Measurements from ENCODE around the gene LTBR. TPM values are rescaled to one million over a fixed set of nuclear protein-coding genes. Genes with fewer than 3 reads are reported as not detected.
"Not testable (repeated sequence)": the region's sequence is repeated elsewhere in the genome, so short reads cannot be mapped to it uniquely, and the experiment has no call there.

The LTBR gene
- total RNA-seq (10 to 100 TPM; 37.6 to 54.2 (median 40.3) TPM), polyA plus RNA-seq (30.8 TPM)
- long read RNA-seq, donor 1, transcript LTBR-201 (10 exons, 2,260 nt) = major isoform, 49 of 75 reads
- long read RNA-seq, donor 1, partial matches to known transcripts = 17 of 75 reads
- long read RNA-seq, donor 1, other reads (novel, unspliced or antisense) = 9 of 75 reads
- long read RNA-seq, donor 2, transcript LTBR-201 (10 exons, 2,260 nt) = major isoform, 21 of 29 reads
- long read RNA-seq, donor 2, partial matches to known transcripts = 3 of 29 reads
- long read RNA-seq, donor 2, other reads (novel, unspliced or antisense) = 3 of 29 reads
- long read RNA-seq, donor 3, transcript LTBR-208 (4 exons, 583 nt) = minor isoform, 6 of 249 reads
- long read RNA-seq, donor 3, transcript LTBR-201 (10 exons, 2,260 nt) = major isoform, 125 of 249 reads
- long read RNA-seq, donor 3, partial matches to known transcripts = 82 of 249 reads
- long read RNA-seq, donor 3, other reads (novel, unspliced or antisense) = 34 of 249 reads
- long read RNA-seq, donor 4, transcript LTBR-201 (10 exons, 2,260 nt) = major isoform, 19 of 27 reads
- long read RNA-seq, donor 4, partial matches to known transcripts = 2 of 27 reads
- long read RNA-seq, donor 4, other reads (novel, unspliced or antisense) = 5 of 27 reads

- no peaks in the 10 kb centered on the region for H3K27me3 ChIP-seq (ENCODE audit: control insufficient read depth, insufficient read depth)
- intact Hi-C loops (cut with DNase I) = loop anchor here (5.0 to 10.0 kb wide), 3 partner anchors 42 to 49 kb away; partner anchors contain the start of gene TNFRSF1A (in 1 of the 4)
- peak within 1 kb of the TSS; percentile 57 for H3K4me3 ChIP-seq (ENCODE audit: low read length)
- 8% methylated on average over 60 of the region's 62 CpGs for WGBS
- DNase-seq (peak; percentile 98 to 99 (median 99)), ATAC-seq (peak; percentile 97 to 98)
- H3K4me1 ChIP-seq (ENCODE audit: control insufficient read depth, insufficient read depth, low read length) = peaks cover 12% of the 10 kb centered on the region
- H3K9me3 ChIP-seq (ENCODE audit: control insufficient read depth, low read length) = no peaks in the 10 kb centered on the region
- peak within 1 kb of the TSS; percentile 90 for H3K27ac ChIP-seq (ENCODE audit: low read length)
Measured at GRCh38 chr12:6383572-6384498, at the start of gene LTBR. LTBR (plus strand) TSS chr12:6384162; CDS start chr12:6384359, 197 bp downstream.

GRCh38 chr12:6334359-6334758 is 49.6 kb upstream of the LTBR start:
- intact Hi-C loops (cut with DNase I) = loop anchor here in 1 of 4 donors (10.0 kb wide), 1 partner anchor 50 kb away; the partner anchor contains the start of gene LTBR
- Histone ChIP-seq H3K4me3 (ENCODE audit: low read length) (no peak overlapping the region), H3K9me3 (ENCODE audit: control insufficient read depth, low read length) (no peaks in the 10 kb centered on the region), H3K4me1 (ENCODE audit: control insufficient read depth, insufficient read depth, low read length) (peaks cover 20% of the 10 kb centered on the region), H3K27me3 (ENCODE audit: control insufficient read depth, insufficient read depth) (no peaks in the 10 kb centered on the region), H3K27ac (ENCODE audit: low read length) (peak overlapping the region; percentile 90)
- peak in 1 of 3 donors; percentile 10 for DNase-seq
- WGBS = 64% methylated on average over 5 of the region's 5 CpGs
- no peak for ATAC-seq

GRCh38 chr12:6334940-6335450 is 49.0 kb upstream of the LTBR start:
- intact Hi-C loops (cut with DNase I) = loop anchor here in 3 of 4 donors (5.0 to 10.0 kb wide), 2 partner anchors 47 to 50 kb away; partner anchors contain the start of gene LTBR (in 3 of the 3)
- Histone ChIP-seq H3K4me3 (ENCODE audit: low read length) (peak overlapping the region; percentile 33), H3K27ac (ENCODE audit: low read length) (peak overlapping the region; percentile 90), H3K27me3 (ENCODE audit: control insufficient read depth, insufficient read depth) (no peaks in the 10 kb centered on the region), H3K9me3 (ENCODE audit: control insufficient read depth, low read length) (no peaks in the 10 kb centered on the region), H3K4me1 (ENCODE audit: control insufficient read depth, insufficient read depth, low read length) (peaks cover 20% of the 10 kb centered on the region)
- DNase-seq (peak in 2 of 3 donors; percentile 40 to 50), ATAC-seq (no peak)
- WGBS = 36% methylated on average over 13 of the region's 13 CpGs

GRCh38 chr12:6335451-6336078 is 48.4 kb upstream of the LTBR start:
- WGBS = 3% methylated on average over 11 of the region's 11 CpGs
- ATAC-seq (peak; percentile 34 to 57), DNase-seq (peak; percentile 83 to 87 (median 87))
- Histone ChIP-seq H3K27ac (ENCODE audit: low read length) (peak overlapping the region; percentile 90), H3K4me1 (ENCODE audit: control insufficient read depth, insufficient read depth, low read length) (peaks cover 20% of the 10 kb centered on the region), H3K27me3 (ENCODE audit: control insufficient read depth, insufficient read depth) (no peaks in the 10 kb centered on the region), H3K4me3 (ENCODE audit: low read length) (peak overlapping the region; percentile 33), H3K9me3 (ENCODE audit: control insufficient read depth, low read length) (no peaks in the 10 kb centered on the region)
- intact Hi-C loops (cut with DNase I) = loop anchor here in 3 of 4 donors (5.0 to 10.0 kb wide), 2 partner anchors 47 to 49 kb away; partner anchors contain the start of gene LTBR (in 3 of the 3)

GRCh38 chr12:6336079-6336888 is 47.7 kb upstream of the LTBR start:
- DNase-seq (peak; percentile 98), ATAC-seq (peak; percentile 89)
- Histone ChIP-seq H3K9me3 (ENCODE audit: control insufficient read depth, low read length) (no peaks in the 10 kb centered on the region), H3K4me1 (ENCODE audit: control insufficient read depth, insufficient read depth, low read length) (peaks cover 20% of the 10 kb centered on the region), H3K27ac (ENCODE audit: low read length) (peak overlapping the region; percentile 90), H3K4me3 (ENCODE audit: low read length) (peak overlapping the region; percentile 42), H3K27me3 (ENCODE audit: control insufficient read depth, insufficient read depth) (no peaks in the 10 kb centered on the region)
- WGBS = 0% methylated on average over 12 of the region's 12 CpGs
- intact Hi-C loops (cut with DNase I) = loop anchor here in 3 of 4 donors (5.0 to 10.0 kb wide), 2 partner anchors 46 to 49 kb away; partner anchors contain the start of gene LTBR (in 3 of the 3)

GRCh38 chr12:6336889-6337853 is 46.8 kb upstream of the LTBR start:
- Histone ChIP-seq H3K27ac (ENCODE audit: low read length) (peak overlapping the region; percentile 90), H3K9me3 (ENCODE audit: control insufficient read depth, low read length) (no peaks in the 10 kb centered on the region), H3K4me1 (ENCODE audit: control insufficient read depth, insufficient read depth, low read length) (peaks cover 20% of the 10 kb centered on the region), H3K4me3 (ENCODE audit: low read length) (peak overlapping the region; percentile 42), H3K27me3 (ENCODE audit: control insufficient read depth, insufficient read depth) (no peaks in the 10 kb centered on the region)
- peak in 1 of 3 donors; percentile 80 for DNase-seq
- intact Hi-C loops (cut with DNase I) = loop anchor here in 3 of 4 donors (5.0 to 10.0 kb wide), 2 partner anchors 45 to 48 kb away; partner anchors contain the start of gene LTBR (in 3 of the 3)
- peak; percentile 0 for ATAC-seq
- 24% methylated on average over 15 of the region's 15 CpGs for WGBS

GRCh38 chr12:6337958-6338433 is 46.0 kb upstream of the LTBR start:
- Histone ChIP-seq H3K4me3 (ENCODE audit: low read length) (peak overlapping the region; percentile 42), H3K27me3 (ENCODE audit: control insufficient read depth, insufficient read depth) (no peaks in the 10 kb centered on the region), H3K4me1 (ENCODE audit: control insufficient read depth, insufficient read depth, low read length) (peaks cover 20% of the 10 kb centered on the region), H3K27ac (ENCODE audit: low read length) (peak overlapping the region; percentile 90), H3K9me3 (ENCODE audit: control insufficient read depth, low read length) (no peaks in the 10 kb centered on the region)
- ATAC-seq (no peak), DNase-seq (no peak)
- 36% methylated on average over 12 of the region's 12 CpGs for WGBS
- intact Hi-C loops (cut with DNase I) = loop anchor here in 3 of 4 donors (5.0 to 10.0 kb wide), 2 partner anchors 44 to 47 kb away; partner anchors contain the start of gene LTBR (in 3 of the 3)

- not testable (repeated sequence) for H3K9me3 ChIP-seq (ENCODE audit: control insufficient read depth, low read length); ATAC-seq; H3K4me3 ChIP-seq (ENCODE audit: low read length); H3K27me3 ChIP-seq (ENCODE audit: control insufficient read depth, insufficient read depth); H3K27ac ChIP-seq (ENCODE audit: low read length); DNase-seq
- peaks cover 20% of the 10 kb centered on the region for H3K4me1 ChIP-seq (ENCODE audit: control insufficient read depth, insufficient read depth, low read length)
- intact Hi-C loops (cut with DNase I) = loop anchor here in 3 of 4 donors (5.0 to 10.0 kb wide), 2 partner anchors 44 to 46 kb away; partner anchors contain the start of gene LTBR (in 3 of the 3)
- 58% methylated on average over 8 of the region's 8 CpGs for WGBS
Measured at GRCh38 chr12:6338536-6338935, 45.4 kb upstream of the LTBR start.

Measured in right cardiac atrium (tissue), 5 donors.